ENCODE measurements around the gene SLC35F2.
"Not testable (repeated sequence)": the region's sequence is repeated elsewhere in the genome, so short reads cannot be mapped to it uniquely, and the experiment has no call there.

Gene SLC35F2, protein sequence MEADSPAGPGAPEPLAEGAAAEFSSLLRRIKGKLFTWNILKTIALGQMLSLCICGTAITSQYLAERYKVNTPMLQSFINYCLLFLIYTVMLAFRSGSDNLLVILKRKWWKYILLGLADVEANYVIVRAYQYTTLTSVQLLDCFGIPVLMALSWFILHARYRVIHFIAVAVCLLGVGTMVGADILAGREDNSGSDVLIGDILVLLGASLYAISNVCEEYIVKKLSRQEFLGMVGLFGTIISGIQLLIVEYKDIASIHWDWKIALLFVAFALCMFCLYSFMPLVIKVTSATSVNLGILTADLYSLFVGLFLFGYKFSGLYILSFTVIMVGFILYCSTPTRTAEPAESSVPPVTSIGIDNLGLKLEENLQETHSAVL

DNA sequence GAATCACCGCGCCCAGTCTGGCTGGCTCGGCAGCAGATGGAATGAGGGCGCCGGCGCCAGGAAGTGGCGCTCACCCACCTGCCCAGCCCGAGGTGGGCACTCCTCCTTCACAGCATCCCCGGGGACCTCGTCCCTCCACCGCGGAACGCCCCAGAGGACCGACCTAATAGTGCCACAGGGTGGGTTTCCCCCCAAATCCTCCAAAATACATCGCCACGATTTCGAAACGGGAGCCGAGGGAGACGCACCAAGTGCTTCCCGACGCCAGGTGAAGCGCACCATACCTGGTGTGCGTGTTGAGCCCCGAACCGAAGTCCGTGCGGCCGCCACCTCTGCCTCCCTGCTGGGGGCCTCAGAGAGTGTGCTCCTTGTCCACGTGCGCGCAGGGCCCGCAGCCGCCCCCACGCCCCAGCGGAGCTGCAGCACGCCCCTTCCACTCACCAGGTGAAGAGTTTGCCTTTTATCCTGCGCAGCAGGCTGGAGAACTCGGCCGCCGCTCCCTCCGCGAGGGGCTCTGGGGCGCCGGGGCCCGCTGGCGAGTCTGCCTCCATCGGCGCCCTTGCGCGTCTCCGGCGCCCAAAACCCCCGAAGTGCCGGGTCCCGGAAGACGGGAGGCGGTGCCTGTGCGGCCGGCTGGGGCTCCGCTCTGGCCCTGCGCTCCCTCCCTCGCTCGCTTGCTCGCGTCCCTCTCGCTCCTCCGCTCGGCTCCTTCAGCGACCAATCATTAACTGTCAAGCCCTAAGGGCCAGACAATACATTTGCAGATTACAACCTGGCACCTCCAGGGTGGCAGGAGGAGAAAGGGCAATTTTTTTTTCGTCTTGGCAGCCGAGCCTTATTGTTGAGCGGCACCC lies at the start of gene SLC35F2:
SLC35F2 (minus strand) TSS at position 571 of the 854 bp plus-strand sequence; CDS start at position 551, 20 bp downstream.
- ChIA-PET POLR2A (interaction anchor here (0.6 to 1.4 kb wide), 2 partner anchors 18 to 368 kb away, joined by 3 to 4 read pairs; no protein-coding TSS in a partner anchor), CTCF (no interaction called here)
- DNase-seq (ENCODE audit: low read depth, low spot score): no peak
- peak within 1 kb of the TSS; percentile 64 for H3K4me3 ChIP-seq (ENCODE audit: low read depth, low read length)
- TF ChIP-seq, protein P1, sequence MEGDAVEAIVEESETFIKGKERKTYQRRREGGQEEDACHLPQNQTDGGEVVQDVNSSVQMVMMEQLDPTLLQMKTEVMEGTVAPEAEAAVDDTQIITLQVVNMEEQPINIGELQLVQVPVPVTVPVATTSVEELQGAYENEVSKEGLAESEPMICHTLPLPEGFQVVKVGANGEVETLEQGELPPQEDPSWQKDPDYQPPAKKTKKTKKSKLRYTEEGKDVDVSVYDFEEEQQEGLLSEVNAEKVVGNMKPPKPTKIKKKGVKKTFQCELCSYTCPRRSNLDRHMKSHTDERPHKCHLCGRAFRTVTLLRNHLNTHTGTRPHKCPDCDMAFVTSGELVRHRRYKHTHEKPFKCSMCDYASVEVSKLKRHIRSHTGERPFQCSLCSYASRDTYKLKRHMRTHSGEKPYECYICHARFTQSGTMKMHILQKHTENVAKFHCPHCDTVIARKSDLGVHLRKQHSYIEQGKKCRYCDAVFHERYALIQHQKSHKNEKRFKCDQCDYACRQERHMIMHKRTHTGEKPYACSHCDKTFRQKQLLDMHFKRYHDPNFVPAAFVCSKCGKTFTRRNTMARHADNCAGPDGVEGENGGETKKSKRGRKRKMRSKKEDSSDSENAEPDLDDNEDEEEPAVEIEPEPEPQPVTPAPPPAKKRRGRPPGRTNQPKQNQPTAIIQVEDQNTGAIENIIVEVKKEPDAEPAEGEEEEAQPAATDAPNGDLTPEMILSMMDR (IDR thresholded peaks at IDR 0.05; ENCODE audit: insufficient read depth, low read length, missing control alignments): no peak

DNA sequence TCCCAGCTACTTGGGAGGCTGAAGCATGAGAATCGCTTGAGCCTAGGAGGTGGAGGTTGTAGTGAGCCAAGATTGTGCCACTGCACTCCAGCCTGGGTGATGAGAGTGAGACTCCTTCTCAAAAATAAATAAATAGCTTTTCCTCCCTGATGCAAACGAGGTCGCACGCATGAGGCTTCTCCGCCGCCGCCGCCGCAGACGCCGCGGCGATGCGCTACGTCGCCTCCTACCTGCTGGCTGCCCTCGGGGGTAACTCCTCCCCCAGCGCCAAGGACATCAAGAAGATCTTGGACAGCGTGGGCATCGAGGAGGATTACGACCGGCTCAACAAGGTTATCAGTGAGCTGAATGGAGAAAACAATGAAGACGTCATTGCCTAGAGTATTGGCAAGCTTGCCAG lies 49.6 kb upstream of the SLC35F2 start:
- CTCF ChIA-PET: interaction anchor here (1.0 to 1.2 kb wide), 2 partner anchors 9 to 10 kb away, joined by 3 read pairs; no protein-coding TSS in a partner anchor
- TF ChIP-seq, protein P1 (IDR thresholded peaks at IDR 0.05; ENCODE audit: insufficient read depth, low read length, missing control alignments): no peak
- DNase-seq (ENCODE audit: low read depth, low spot score): no peak
- POLR2A ChIA-PET: no interaction called here
- H3K4me3 ChIP-seq (ENCODE audit: low read depth, low read length): no peak overlapping the region

DNA sequence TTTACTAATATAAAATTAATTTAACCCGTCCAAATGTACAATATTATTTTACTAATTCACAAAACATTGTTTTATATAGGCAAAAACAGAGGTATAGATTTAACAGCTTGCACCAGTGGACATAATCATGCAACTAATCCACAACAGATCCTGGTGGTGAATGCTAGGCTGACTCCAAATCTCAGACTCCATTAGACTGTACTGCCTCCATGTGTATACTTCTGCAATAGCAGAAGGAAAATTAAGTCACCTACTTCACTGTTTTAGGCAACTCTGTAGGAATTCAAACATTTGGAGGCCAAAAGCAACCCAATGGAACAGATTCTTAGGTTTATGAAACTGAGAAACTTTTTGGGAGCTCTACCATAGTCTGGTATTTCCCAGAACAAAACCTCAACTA lies 39.7 kb upstream of the SLC35F2 start:
- H3K4me3 ChIP-seq (ENCODE audit: low read depth, low read length): no peak overlapping the region
- TF ChIP-seq, protein P1 (IDR thresholded peaks at IDR 0.05; ENCODE audit: insufficient read depth, low read length, missing control alignments): peak; percentile 48
- POLR2A ChIA-PET: no interaction called here
- CTCF ChIA-PET: interaction anchor here (0.7 to 3.7 kb wide), 19 partner anchors 8 to 357 kb away, joined by 3 to 34 read pairs (median 4); partner anchors contain the start of gene ALKBH8
- no peak for DNase-seq (ENCODE audit: low read depth, low spot score)

DNA sequence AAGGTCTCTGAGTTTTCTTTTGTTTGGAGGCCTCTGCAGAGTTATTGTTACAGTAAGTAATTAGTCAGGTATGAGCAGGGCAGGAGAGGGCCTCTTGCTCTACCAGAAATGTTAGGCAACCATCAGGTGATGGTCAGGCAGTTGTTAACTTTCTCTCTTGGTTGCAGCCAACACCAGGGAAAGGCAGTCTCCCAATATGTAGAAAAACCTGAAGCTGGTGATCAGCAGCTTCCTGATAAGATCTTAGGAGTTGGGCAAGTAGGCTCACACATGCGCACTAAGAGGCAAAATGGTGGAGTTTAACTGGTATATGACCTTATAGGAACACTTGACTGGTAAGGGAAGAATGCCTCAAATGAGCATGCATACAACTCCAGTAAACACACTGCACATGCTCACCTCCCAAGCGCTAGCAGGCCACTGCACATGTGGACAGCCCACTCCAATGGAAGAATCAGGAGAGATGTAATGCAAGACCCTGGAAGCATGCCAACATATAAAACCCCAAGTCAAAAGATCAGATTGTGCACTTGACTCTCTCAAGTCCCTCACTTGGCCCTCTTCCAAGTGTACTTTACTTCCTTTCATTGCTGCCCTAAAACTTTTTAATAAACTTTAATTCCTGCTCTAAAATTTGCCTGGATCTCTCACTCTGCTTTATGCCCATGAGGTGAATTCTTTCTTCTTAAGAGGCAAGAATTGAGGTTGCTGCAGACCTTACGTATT lies 23.7 kb upstream of the SLC35F2 start:
- POLR2A ChIA-PET: no interaction called here
- TF ChIP-seq, protein P1 (IDR thresholded peaks at IDR 0.05; ENCODE audit: insufficient read depth, low read length, missing control alignments): no peak
- CTCF ChIA-PET: no interaction called here
- H3K4me3 ChIP-seq (ENCODE audit: low read depth, low read length): no peak overlapping the region
- DNase-seq (ENCODE audit: low read depth, low spot score): no peak

DNA sequence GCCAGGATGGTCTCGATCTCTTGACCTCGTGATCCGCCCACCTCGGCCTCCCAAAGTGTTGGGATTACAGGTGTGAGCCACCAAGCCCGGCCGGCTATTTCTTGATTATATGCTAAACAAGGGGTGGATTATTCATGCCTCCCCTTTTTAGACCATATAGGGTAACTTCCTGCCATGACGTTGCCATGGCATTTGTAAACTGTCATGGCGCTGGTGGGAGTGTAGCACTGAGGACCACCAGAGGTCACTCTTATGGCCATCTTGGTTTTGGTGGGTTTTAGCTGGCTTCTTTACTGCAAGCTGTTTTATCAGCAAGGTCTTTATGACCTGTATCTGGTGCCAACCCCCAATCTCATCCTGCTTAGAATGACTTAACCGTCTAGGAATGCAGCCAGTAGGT lies 22.9 kb upstream of the SLC35F2 start:
- H3K4me3 ChIP-seq (ENCODE audit: low read depth, low read length); POLR2A ChIA-PET; DNase-seq (ENCODE audit: low read depth, low spot score): not testable (repeated sequence)
- CTCF ChIA-PET: interaction anchor here (1.6 kb wide), 1 partner anchor 17 kb away, joined by 3 read pairs; no protein-coding TSS in a partner anchor

DNA sequence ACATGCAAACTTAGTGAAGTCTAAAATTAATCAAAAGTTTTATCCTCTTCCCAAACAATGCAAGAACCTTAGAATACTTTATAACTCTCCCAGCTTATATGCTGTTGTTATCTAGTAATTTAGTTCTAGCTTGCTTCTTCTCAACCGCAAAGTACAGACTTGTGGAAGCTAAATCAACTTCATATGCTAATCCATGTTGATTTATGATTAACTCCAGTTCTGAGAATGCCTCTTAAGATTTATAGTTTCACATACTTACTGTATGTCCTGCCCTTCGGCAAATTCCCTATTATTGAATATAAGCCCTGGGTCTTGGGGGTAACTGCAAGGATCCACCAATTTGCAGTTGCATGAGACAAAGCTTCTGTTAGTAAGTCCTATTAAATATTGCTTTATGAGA lies 17.6 kb upstream of the SLC35F2 start:
- ChIA-PET CTCF (interaction anchor here (1.0 kb wide), 1 partner anchor 133 kb away, joined by 3 read pairs; the partner anchor contains the start of gene CUL5), POLR2A (no interaction called here)
- TF ChIP-seq, protein P1 (IDR thresholded peaks at IDR 0.05; ENCODE audit: insufficient read depth, low read length, missing control alignments): no peak
- no peak overlapping the region for H3K4me3 ChIP-seq (ENCODE audit: low read depth, low read length)
- DNase-seq (ENCODE audit: low read depth, low spot score): no peak
